Measurements from ENCODE around the gene TNIK. TPM values are rescaled to one million over a fixed set of nuclear protein-coding genes. Genes with fewer than 3 reads are reported as not detected.

Gene TNIK
- total RNA-seq, 1 donor from 2014 or later, result 35.3 TPM

GRCh38 chr3:171301002-171301401 is 159.2 kb downstream of the TNIK start:
- DNase-seq (no peak), ATAC-seq (no peak)
- no peak for TF ChIP-seq CTCF (IDR thresholded peaks at IDR 0.05)
- Histone ChIP-seq H3K27me3 (no peaks in the 10 kb centered on the region), H3K27ac (no peak overlapping the region), H3K4me1 (peaks cover 4% of the 10 kb centered on the region), H3K4me3 (no peak overlapping the region), H3K9me3 (no peaks in the 10 kb centered on the region), H3K36me3 (no peaks in the 10 kb centered on the region)
- intact Hi-C loops (cut with DNase I), result no loop called here

DNA sequence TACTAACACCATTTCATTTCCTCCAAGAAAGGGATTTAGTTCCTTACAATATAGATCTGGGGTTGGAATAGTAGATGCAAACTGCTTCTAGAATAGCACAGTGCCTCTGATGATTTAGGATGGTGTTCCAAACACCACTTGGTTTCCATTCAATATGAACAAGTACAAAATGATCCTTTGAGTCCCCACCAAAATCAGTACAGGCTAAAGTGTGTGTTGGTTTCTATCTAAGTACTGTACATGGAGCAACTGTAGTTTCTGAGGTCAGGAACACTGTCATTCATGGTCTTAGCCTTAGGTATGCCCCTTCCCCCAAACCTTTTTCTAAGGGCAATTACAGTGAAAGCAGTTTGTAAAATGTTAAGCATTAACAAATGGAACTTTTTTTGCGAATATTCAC is 162.3 kb downstream of the TNIK start:
- intact Hi-C loops (cut with DNase I), result no loop called here
- Histone ChIP-seq H3K4me1 (peaks cover 12% of the 10 kb centered on the region), H3K9me3 (no peaks in the 10 kb centered on the region), H3K27me3 (no peaks in the 10 kb centered on the region), H3K36me3 (no peaks in the 10 kb centered on the region), H3K4me3 (no peak overlapping the region), H3K27ac (no peak overlapping the region)
- TF ChIP-seq CTCF (IDR thresholded peaks at IDR 0.05), result no peak
- DNase-seq (no peak), ATAC-seq (no peak)

DNA sequence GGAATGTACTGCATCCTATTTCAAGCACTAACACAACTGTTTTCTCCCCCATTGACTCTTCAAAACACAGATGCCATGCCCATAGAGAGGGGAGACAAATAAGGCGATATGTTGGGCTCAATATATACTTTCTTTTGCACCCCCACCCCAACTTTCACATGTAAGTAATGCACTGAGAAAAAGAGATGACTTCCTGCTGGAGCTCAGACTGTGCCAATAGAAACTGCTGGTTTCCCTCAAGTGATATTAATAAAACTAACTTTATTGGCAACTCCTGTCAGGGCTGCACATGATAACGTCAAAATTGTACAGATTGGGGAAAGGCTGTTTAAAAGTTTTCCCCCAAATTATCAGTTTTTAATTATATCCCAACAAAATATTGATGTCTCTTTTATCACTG is 163.0 kb downstream of the TNIK start:
- TF ChIP-seq CTCF (IDR thresholded peaks at IDR 0.05), result no peak
- H3K27ac ChIP-seq, result no peak overlapping the region
- peaks cover 15% of the 10 kb centered on the region for H3K4me1 ChIP-seq
- no peaks in the 10 kb centered on the region for H3K9me3 ChIP-seq
- no peaks in the 10 kb centered on the region for H3K27me3 ChIP-seq
- no peak overlapping the region for H3K4me3 ChIP-seq
- intact Hi-C loops (cut with DNase I), result no loop called here
- ATAC-seq (no peak), DNase-seq (no peak)
- H3K36me3 ChIP-seq, result no peaks in the 10 kb centered on the region

- no peak overlapping the region for H3K27ac ChIP-seq
- intact Hi-C loops (cut with DNase I), result no loop called here
Observed at GRCh38 chr3:171295484-171296373, 164.5 kb downstream of the TNIK start.

DNA sequence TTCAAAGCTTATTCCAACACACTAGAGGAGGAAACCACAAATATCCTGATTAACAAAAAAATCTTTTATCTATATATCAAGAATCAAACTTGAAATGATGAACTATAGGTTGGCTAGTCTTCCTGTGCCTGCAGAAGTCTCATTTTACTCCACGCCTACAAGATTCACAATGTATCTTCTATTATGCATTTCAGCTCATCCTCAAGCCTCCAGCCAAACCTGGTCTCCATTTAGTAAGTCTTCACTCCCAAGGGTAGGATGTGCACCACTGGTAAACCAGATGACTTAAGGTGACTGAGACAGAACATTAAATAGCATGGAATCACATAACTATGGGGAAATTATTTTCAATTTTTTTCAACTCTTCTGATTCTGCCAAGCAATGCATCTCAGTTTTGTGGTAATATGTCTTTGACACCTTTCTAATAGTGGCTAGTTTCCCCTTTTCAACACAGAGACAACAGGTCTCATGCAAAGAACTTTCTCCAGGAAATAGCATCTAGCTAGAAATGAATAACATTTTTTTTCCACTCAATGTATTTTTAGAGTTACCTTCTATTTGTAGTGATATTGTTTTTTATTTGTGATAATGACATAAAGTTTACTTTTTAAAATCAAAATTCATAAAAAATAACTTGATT is 166.9 kb downstream of the TNIK start:
- H3K4me3 ChIP-seq, result no peak overlapping the region
- ATAC-seq (no peak), DNase-seq (no peak)
- H3K27me3 ChIP-seq, result no peaks in the 10 kb centered on the region
- no peaks in the 10 kb centered on the region for H3K9me3 ChIP-seq
- peaks cover 15% of the 10 kb centered on the region for H3K4me1 ChIP-seq
- TF ChIP-seq CTCF (IDR thresholded peaks at IDR 0.05), result no peak
- intact Hi-C loops (cut with DNase I), result no loop called here
- no peaks in the 10 kb centered on the region for H3K36me3 ChIP-seq
- H3K27ac ChIP-seq, result no peak overlapping the region

More at GRCh38 chr3:171295484-171296373, 164.5 kb downstream of the TNIK start:
- no peaks in the 10 kb centered on the region for H3K36me3 ChIP-seq
- DNase-seq (no peak), ATAC-seq (no peak)
- no peaks in the 10 kb centered on the region for H3K27me3 ChIP-seq
- TF ChIP-seq CTCF (IDR thresholded peaks at IDR 0.05), result no peak
- no peaks in the 10 kb centered on the region for H3K9me3 ChIP-seq
- peaks cover 15% of the 10 kb centered on the region for H3K4me1 ChIP-seq
- H3K4me3 ChIP-seq, result no peak overlapping the region

Measured in upper lobe of right lung (tissue), 1 donor.